ENCODE data around the gene YWHAH. TPM values are rescaled to one million over a fixed set of nuclear protein-coding genes. Genes with fewer than 3 reads are reported as not detected.

YWHAH gene
- total RNA-seq, 1 experiment from 2014 or later: 273 TPM

GRCh38 chr22:31991102-31991839 lies 46.9 kb downstream of the YWHAH start:
- Histone ChIP-seq H3K36me3 (no peaks in the 10 kb centered on the region), H3K4me1 (replicated peaks) (no peaks in the 10 kb centered on the region; the same call in 1 of the 2 replicates), H3K4me3 (no peak overlapping the region), H3K27ac (no peak overlapping the region), H3K9me3 (replicated peaks) (no peaks in the 10 kb centered on the region), H3K27me3 (replicated peaks) (peaks cover 5% of the 10 kb centered on the region; the same call in 1 of the 2 replicates)
- DNase-seq (ENCODE audit: low read depth in 1 of 2, low spot score in 2 of 2): no peak

- no peaks in the 10 kb centered on the region for H3K9me3 ChIP-seq (replicated peaks)
- no peak overlapping the region for H3K4me3 ChIP-seq
- H3K4me1 ChIP-seq (replicated peaks): no peaks in the 10 kb centered on the region; the same call in 1 of the 2 replicates
- no peak for DNase-seq (ENCODE audit: low read depth in 1 of 2, low spot score in 2 of 2)
- H3K27ac ChIP-seq: no peak overlapping the region
- no peaks in the 10 kb centered on the region for H3K36me3 ChIP-seq
- H3K27me3 ChIP-seq (replicated peaks): 0 out of 2 replicates have a peak, but pooled peaks cover 5% of the 10 kb centered on the region
Measured at GRCh38 chr22:31995046-31995445, 50.7 kb downstream of the YWHAH start.

GRCh38 chr22:31995807-31996206 lies 51.5 kb downstream of the YWHAH start:
- Histone ChIP-seq H3K9me3 (replicated peaks) (no peaks in the 10 kb centered on the region), H3K4me1 (replicated peaks) (no peaks in the 10 kb centered on the region; the same call in 1 of the 2 replicates)
- DNase-seq (ENCODE audit: low read depth in 1 of 2, low spot score in 2 of 2): no peak

GRCh38 chr22:31998784-31999385 lies 54.5 kb downstream of the YWHAH start:
- Histone ChIP-seq H3K9me3 (replicated peaks) (no peaks in the 10 kb centered on the region), H3K4me1 (replicated peaks) (no peaks in the 10 kb centered on the region; the same call in 1 of the 2 replicates), H3K27me3 (replicated peaks) (no peaks in the 10 kb centered on the region), H3K36me3 (no peaks in the 10 kb centered on the region), H3K4me3 (no peak overlapping the region), H3K27ac (no peak overlapping the region)
- DNase-seq (ENCODE audit: low read depth in 1 of 2, low spot score in 2 of 2): no peak

More at GRCh38 chr22:31995807-31996206, 51.5 kb downstream of the YWHAH start:
- Histone ChIP-seq H3K27ac (no peak overlapping the region), H3K36me3 (no peaks in the 10 kb centered on the region), H3K4me3 (no peak overlapping the region), H3K27me3 (replicated peaks) (0 out of 2 replicates have a peak, but pooled peaks cover 5% of the 10 kb centered on the region)

GRCh38 chr22:32000181-32000580 lies 55.8 kb downstream of the YWHAH start:
- Histone ChIP-seq H3K27ac (no peak overlapping the region), H3K4me3 (no peak overlapping the region), H3K36me3 (no peaks in the 10 kb centered on the region), H3K9me3 (replicated peaks) (no peaks in the 10 kb centered on the region), H3K27me3 (replicated peaks) (no peaks in the 10 kb centered on the region), H3K4me1 (replicated peaks) (no peaks in the 10 kb centered on the region; the same call in 1 of the 2 replicates)
- no peak for DNase-seq (ENCODE audit: low read depth in 1 of 2, low spot score in 2 of 2)

GRCh38 chr22:32005453-32005852 lies 61.1 kb downstream of the YWHAH start:
- H3K4me3 ChIP-seq: no peak overlapping the region
- H3K36me3 ChIP-seq: no peaks in the 10 kb centered on the region
- no peaks in the 10 kb centered on the region for H3K9me3 ChIP-seq (replicated peaks)
- H3K27ac ChIP-seq: no peak overlapping the region
- no peaks in the 10 kb centered on the region for H3K4me1 ChIP-seq (replicated peaks)
- no peak for DNase-seq (ENCODE audit: low read depth in 1 of 2, low spot score in 2 of 2)
- peaks cover 11% of the 10 kb centered on the region; the same call in 1 of the 2 replicates for H3K27me3 ChIP-seq (replicated peaks)

Other genes with a start within 250 kb of the YWHAH start
- 14.2 and 20.8 TPM in 2 replicates for gene PRR14L, start 194.4 kb upstream of the YWHAH start, total RNA-seq (2014; rRNA removed; shearing (Covaris generic))
- 6.5 and 11.9 TPM in 2 replicates for gene DEPDC5, start 190.5 kb upstream of the YWHAH start, total RNA-seq (2014; rRNA removed; shearing (Covaris generic))
- gene SLC5A1, start 98.7 kb downstream of the YWHAH start, total RNA-seq (2014; rRNA removed; shearing (Covaris generic)): not detected in 2 replicates
- not detected in 2 replicates for gene C22orf42, start 214.8 kb downstream of the YWHAH start, total RNA-seq (2014; rRNA removed; shearing (Covaris generic))